ENCODE results near the gene BHMT2. TPM values are rescaled to one million over a fixed set of nuclear protein-coding genes. Genes with fewer than 3 reads are reported as not detected.

BHMT2 gene
- total RNA-seq, 1 donor from 2014 or later, result 5.6 TPM

DNA sequence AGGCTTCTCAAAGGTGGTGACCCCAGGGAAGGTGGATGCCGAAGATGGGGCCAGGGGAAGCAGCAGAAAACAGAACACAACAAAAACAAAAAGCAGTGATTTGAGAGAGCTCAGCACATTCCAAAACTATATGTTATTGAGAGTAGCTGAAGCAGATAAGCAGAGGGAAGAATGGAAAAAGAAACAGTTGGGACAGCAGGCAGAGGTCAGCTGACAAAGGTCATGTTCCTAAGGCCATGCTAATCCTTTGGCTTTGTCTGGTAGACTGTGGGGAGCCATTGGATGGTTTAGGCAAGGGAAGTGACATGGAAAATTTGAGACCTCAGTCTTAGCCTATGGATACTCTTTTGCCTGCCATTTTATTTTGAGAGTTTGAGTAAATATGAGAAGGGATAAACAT lies 14.6 kb upstream of the BHMT2 start:
- no peak for DNase-seq (ENCODE audit: low spot score)
- intact Hi-C loops (cut with DNase I), result no loop called here

- DNase-seq (ENCODE audit: low spot score), result no peak
- intact Hi-C loops (cut with DNase I), result no loop called here
These were observed 12.7 kb upstream of the BHMT2 start for GRCh38 chr5:79056847-79057246.

- no peak for DNase-seq (ENCODE audit: low spot score)
- intact Hi-C loops (cut with DNase I), result no loop called here
These were observed 9.9 kb upstream of the BHMT2 start for GRCh38 chr5:79059674-79060073.

DNA sequence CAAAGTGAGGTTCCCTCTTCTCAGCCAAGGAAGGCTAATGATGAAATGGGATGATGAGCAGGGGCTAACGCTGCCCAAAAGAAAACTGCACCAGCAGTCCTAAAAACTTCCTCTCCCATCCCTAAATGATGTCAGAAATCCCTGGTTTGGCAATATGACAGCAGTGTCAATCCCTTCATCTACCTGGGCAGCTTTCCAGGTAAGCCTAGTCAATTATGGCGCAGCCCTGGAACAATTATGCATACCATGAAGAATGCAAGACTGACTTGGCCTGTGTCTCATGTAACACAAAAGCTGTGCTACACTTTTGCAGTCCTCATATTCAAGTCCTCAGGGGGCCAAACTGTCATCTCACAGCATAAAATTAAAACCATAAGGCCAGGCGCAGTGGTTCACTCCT lies 7.1 kb upstream of the BHMT2 start:
- no peak for DNase-seq (ENCODE audit: low spot score)
- intact Hi-C loops (cut with DNase I), result no loop called here

GRCh38 chr5:79070350-79070667 lies 742 bp downstream of the BHMT2 start:
- DNase-seq (ENCODE audit: low spot score), result no peak
- intact Hi-C loops (cut with DNase I), result no loop called here

GRCh38 chr5:79074641-79075040 lies 5.1 kb downstream of the BHMT2 start:
- no peak for DNase-seq (ENCODE audit: low spot score)
- intact Hi-C loops (cut with DNase I), result no loop called here

DNA sequence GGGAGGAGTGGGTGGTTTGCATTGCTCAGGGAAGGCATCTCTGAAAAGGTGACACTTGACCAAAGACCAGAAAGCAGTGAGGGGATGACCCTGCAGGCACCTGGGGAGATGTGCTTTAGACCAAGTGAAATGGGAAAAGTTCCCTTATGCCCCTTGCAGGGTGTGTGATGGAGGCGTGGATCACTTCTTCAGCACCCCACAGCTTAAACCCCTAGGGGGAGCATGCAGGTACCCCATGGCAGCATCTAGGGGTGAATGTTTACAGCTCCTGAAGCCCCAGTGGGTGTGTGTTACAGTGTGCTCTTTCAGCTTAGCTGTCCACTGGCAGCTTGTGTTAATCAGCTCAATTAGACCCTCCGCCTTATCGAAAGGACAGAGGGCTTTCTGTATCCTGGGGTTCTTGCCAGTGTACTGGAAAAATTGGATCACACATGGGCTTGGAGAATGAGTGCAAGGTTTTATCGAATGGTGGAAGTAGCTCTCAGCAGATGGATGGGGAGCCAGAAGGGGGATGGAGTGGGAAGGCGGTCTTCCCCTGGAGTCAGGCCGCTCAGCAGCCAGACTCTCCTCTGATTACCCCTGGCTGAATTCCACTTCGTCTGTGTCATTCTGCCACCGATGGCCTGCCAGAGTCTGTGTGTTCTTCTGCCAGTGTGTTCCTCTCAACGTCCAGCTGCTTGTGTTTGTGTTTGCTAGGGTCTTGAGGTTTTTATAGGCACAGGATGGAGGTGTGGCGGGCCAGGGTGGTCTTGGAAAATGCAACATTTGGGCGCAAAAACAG lies 6.3 kb downstream of the BHMT2 start:
- intact Hi-C loops (cut with DNase I), result no loop called here
- DNase-seq (ENCODE audit: low spot score), result no peak

DNA sequence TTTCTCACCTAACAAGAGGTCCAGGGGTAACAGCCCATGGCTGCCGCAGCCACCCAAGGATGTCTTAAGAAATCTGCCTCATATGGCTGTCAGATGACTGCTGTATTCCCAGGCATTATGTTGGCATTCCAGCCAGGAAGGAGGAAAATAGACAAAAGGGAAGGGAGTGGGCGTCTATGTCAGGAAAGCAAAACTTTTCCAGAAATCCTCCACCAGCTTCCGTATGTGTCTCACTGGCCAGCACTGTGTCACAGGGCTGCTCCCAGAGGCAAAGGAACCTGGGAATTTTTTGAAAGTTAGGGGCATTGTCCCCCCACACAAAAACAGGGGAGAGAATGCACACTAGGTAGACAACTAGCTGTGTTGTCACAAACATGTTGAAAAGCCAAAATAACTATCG lies 7.3 kb downstream of the BHMT2 start:
- DNase-seq (ENCODE audit: low spot score), result no peak
- intact Hi-C loops (cut with DNase I), result no loop called here

- intact Hi-C loops (cut with DNase I), result no loop called here
- no peak for DNase-seq (ENCODE audit: low spot score)
These were observed 8.3 kb downstream of the BHMT2 start for GRCh38 chr5:79077680-79078365.

GRCh38 chr5:79080804-79081203 lies 11.2 kb downstream of the BHMT2 start:
- intact Hi-C loops (cut with DNase I), result no loop called here
- DNase-seq (ENCODE audit: low spot score), result no peak

DNA sequence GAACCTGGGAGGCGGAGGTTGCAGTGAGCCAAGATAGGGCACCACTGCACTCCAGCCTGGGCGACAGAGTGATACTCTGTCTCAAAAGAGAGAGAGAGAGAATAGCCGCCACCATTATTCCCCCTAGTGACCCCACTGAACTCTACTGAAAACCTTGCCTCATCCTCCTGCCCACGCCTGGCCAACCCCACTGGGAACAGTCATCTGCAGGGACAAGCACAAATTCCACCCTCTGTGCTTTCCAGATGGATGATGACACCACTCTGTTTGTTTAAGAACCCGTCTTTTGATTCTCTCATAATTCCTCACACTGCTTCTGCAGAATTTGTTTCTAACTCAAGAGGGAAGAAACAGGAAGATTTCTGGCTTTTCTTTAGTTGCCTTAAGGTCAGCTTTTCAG lies 12.2 kb downstream of the BHMT2 start:
- DNase-seq (ENCODE audit: low spot score), result no peak
- intact Hi-C loops (cut with DNase I), result no loop called here

GRCh38 chr5:79086116-79086515 lies 16.5 kb downstream of the BHMT2 start:
- no peak for DNase-seq (ENCODE audit: low spot score)
- intact Hi-C loops (cut with DNase I), result no loop called here

GRCh38 chr5:79088507-79088906 lies 18.9 kb downstream of the BHMT2 start:
- intact Hi-C loops (cut with DNase I), result no loop called here
- DNase-seq (ENCODE audit: low spot score), result no peak

DNA sequence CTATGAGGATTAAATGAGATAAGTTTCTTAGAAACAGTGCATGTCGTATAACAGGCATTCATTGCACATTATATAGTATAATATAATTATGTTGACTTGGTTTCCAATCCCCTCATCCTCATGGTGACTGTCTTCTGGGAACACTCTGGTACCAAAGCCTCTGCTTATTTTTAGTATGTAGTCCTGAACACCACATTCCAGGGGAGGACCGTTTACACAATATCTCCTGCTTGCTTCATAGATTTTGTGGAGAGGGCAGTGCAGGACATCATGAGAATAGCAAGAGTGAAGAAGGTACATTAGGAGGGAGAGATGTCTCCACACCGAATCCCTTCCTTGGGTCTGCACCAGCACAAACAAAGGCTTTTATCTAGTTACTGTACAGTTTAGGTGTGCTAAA lies 21.5 kb downstream of the BHMT2 start:
- DNase-seq (ENCODE audit: low spot score), result no peak
- intact Hi-C loops (cut with DNase I), result no loop called here

DNA sequence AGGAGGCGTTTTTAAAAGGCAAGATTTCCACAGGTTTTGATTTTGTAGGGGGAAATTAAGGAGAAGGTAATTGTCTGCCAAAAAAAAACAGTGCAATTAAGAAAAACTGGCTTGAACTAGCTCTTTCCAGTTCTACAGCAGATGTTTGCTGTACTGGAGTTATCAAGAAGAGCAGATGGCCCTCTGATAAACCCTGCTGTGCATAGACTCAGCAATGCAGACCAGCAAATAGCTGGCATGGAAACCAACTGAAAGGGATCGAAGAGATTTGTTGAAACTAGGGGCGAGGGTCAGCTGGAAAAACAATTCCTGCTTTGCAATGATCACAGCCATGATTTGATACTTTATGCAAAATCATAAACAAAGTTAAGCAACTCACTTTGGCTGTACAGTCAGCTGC lies 24.2 kb downstream of the BHMT2 start:
- intact Hi-C loops (cut with DNase I), result no loop called here
- no peak for DNase-seq (ENCODE audit: low spot score)

DNA sequence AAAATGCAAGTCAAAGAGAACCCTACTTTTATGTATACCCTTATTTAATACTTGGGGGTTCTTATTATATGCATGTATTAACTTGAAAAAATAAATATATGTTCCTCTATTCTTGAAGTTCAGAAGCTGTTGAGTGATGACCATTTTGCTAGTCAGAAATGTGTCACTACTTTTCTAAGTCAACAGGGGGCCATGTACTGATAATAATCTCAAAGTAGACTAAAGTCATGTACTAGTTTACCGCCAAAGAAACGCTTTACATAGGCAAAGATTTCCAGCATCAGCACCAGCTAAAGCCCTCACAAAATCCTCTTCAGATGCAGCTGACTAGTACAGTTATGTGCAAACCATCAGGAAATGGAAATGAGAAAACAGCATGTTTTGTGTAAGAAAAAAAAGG lies 36.3 kb downstream of the BHMT2 start:
- intact Hi-C loops (cut with DNase I), result no loop called here
- no peak for DNase-seq (ENCODE audit: low spot score)

GRCh38 chr5:79107020-79107796 lies 37.6 kb downstream of the BHMT2 start:
- intact Hi-C loops (cut with DNase I), result no loop called here

DNA sequence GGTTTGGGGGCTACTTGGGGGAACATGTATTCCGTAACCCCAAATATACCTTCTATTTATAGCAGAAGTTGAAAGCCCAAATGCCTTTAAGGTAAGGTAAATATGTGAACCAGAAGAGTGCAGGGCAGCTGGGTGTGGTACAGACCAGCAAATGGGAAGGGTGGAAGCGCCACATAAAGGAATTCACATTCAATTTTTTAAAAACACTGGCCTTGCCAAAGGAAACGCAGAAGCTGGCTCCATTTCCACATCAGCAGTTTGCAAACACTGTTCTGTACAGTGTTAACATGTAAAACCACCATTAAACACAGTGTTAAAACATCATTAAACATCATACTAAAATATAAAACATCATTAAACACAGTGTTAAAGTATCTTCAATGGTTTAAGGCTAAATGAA lies 38.5 kb downstream of the BHMT2 start:
- intact Hi-C loops (cut with DNase I), result no loop called here
- no peak for DNase-seq (ENCODE audit: low spot score)

More at GRCh38 chr5:79107020-79107796, 37.6 kb downstream of the BHMT2 start:
- no peak for DNase-seq (ENCODE audit: low spot score)

- intact Hi-C loops (cut with DNase I), result no loop called here
- no peak for DNase-seq (ENCODE audit: low spot score)
These were observed 39.2 kb downstream of the BHMT2 start for GRCh38 chr5:79108792-79109191.

DNA sequence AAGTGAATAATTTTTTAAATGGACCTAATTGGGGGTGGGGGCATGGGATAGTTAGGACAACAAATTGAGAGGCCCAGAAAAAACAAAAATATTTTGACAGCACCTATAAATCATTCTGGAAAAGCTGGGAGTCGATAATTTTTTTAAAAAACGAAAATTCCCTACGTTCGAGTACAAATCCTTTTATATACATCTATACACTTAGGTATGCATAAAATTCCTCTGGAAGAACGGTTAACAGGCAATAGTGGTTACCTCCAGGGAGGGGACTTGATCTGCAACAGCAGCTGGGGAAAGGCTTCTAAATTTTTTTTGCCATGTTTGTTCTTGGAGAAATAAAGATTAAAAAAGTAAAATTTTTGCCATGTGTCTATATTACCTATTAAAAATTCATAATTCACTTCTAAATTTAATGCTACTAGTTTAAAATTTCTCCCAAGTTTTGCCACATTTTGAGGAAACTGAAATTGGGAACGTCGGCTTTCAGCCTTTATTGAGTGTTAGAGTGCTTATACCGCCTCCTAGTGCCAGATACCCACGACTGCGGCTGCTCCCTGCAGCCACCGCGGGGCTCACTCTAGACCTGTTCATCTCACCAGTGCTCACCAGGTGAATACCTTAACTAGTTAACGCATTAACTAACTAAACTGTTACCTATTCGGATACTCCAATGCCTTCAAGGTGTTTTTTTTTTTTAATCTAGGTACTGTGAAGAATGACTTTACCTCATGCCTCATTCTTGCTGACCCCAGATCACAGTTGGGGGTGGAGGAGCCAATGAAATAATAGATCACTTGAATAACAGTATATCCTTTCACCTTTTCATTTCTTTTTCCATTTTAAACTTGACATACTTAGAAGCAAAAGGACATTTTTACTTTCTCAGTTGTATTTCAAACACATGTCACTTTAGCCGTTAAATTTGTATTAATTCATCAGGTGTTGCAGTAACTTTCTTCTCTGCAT lies 40.2 kb downstream of the BHMT2 start:
- no peak for DNase-seq (ENCODE audit: low spot score)
- intact Hi-C loops (cut with DNase I), result no loop called here
